ENCODE data around the gene COL27A1.

The COL27A1 gene

GRCh38 chr9:114220061-114220541 lies 64.8 kb downstream of the COL27A1 start:
- TF ChIP-seq CTCF (IDR thresholded peaks at IDR 0.05; ENCODE audit: low read depth, low read length): no peak
- no peak for DNase-seq (ENCODE audit: low read depth, low spot score)
- in situ Hi-C loops (cut with HindIII; ENCODE audit: low sequenced_read_pairs): no loop called here
- no peak overlapping the region for H3K4me3 ChIP-seq (ENCODE audit: low read depth, low read length)

GRCh38 chr9:114221706-114222465 lies 66.5 kb downstream of the COL27A1 start:
- H3K4me3 ChIP-seq (ENCODE audit: low read depth, low read length): no peak overlapping the region
- no peak for TF ChIP-seq CTCF (IDR thresholded peaks at IDR 0.05; ENCODE audit: low read depth, low read length)
- no peak for DNase-seq (ENCODE audit: low read depth, low spot score)
- in situ Hi-C loops (cut with HindIII; ENCODE audit: low sequenced_read_pairs): no loop called here

GRCh38 chr9:114223564-114224246 lies 68.4 kb downstream of the COL27A1 start:
- H3K4me3 ChIP-seq (ENCODE audit: low read depth, low read length): no peak overlapping the region
- in situ Hi-C loops (cut with HindIII; ENCODE audit: low sequenced_read_pairs): no loop called here
- DNase-seq (ENCODE audit: low read depth, low spot score): peak; percentile 64
- no peak for TF ChIP-seq CTCF (IDR thresholded peaks at IDR 0.05; ENCODE audit: low read depth, low read length)

GRCh38 chr9:114224247-114224610 lies 68.9 kb downstream of the COL27A1 start:
- H3K4me3 ChIP-seq (ENCODE audit: low read depth, low read length): no peak overlapping the region
- DNase-seq (ENCODE audit: low read depth, low spot score): peak; percentile 65
- TF ChIP-seq CTCF (IDR thresholded peaks at IDR 0.05; ENCODE audit: low read depth, low read length): no peak
- in situ Hi-C loops (cut with HindIII; ENCODE audit: low sequenced_read_pairs): no loop called here

- no peak for TF ChIP-seq CTCF (IDR thresholded peaks at IDR 0.05; ENCODE audit: low read depth, low read length)
- DNase-seq (ENCODE audit: low read depth, low spot score): peak; percentile 59
- in situ Hi-C loops (cut with HindIII; ENCODE audit: low sequenced_read_pairs): no loop called here
- no peak overlapping the region for H3K4me3 ChIP-seq (ENCODE audit: low read depth, low read length)
These were observed 70.3 kb downstream of the COL27A1 start for GRCh38 chr9:114225561-114226212.

GRCh38 chr9:114226246-114227055 lies 71.1 kb downstream of the COL27A1 start:
- H3K4me3 ChIP-seq (ENCODE audit: low read depth, low read length): no peak overlapping the region
- TF ChIP-seq CTCF (IDR thresholded peaks at IDR 0.05; ENCODE audit: low read depth, low read length): no peak
- DNase-seq (ENCODE audit: low read depth, low spot score): no peak
- in situ Hi-C loops (cut with HindIII; ENCODE audit: low sequenced_read_pairs): no loop called here

Measured in astrocyte of the spinal cord (primary cell).